Calu3 (cell line): ENCODE results near the gene EHF. TPM values are rescaled to one million over a fixed set of nuclear protein-coding genes. Genes with fewer than 3 reads are reported as not detected.

Source experiments
- BruUV-seq: library from RNA; stranded (reverse); fragments of 400-500 nt; replicated peaks from 2 replicates; lab custom pipeline; 2021; lab: Mats Ljungman, UMichigan
- CTCF ChIA-PET: fragments of 300-600 bp; sonication (Branson Sonifier 250); formaldehyde crosslinking; loops from one replicate; lab custom pipeline; 2022; ENCODE audit warnings: antibody characterized with exemption; lab: Charles Lee
- DNase-seq: peaks from one replicate; pipeline ENCODE4 v3.0.0; 2022
- H3K27ac Mint-ChIP-seq: one replicate; pipeline ENCODE4 v1.8.0; 2022; ENCODE audit warnings: mixed read lengths; ENCODE audit not compliant: unreplicated experiment
- H3K27me3 Mint-ChIP-seq: one replicate; pipeline ENCODE4 v1.8.0; 2022; ENCODE audit warnings: mixed read lengths; ENCODE audit not compliant: unreplicated experiment
- H3K36me3 Mint-ChIP-seq: one replicate; pipeline ENCODE4 v1.8.0; 2022; ENCODE audit warnings: mild to moderate bottlenecking, moderate library complexity, mixed read lengths; ENCODE audit not compliant: insufficient read depth, unreplicated experiment
- H3K4me1 Mint-ChIP-seq: one replicate; pipeline ENCODE4 v1.8.0; 2022; ENCODE audit warnings: mild to moderate bottlenecking, low read depth, mixed read lengths; ENCODE audit not compliant: unreplicated experiment
- H3K4me3 Mint-ChIP-seq: one replicate; pipeline ENCODE4 v1.8.0; 2022; ENCODE audit warnings: mild to moderate bottlenecking, low read depth, moderate library complexity, mixed read lengths; ENCODE audit not compliant: unreplicated experiment
- H3K9me3 Mint-ChIP-seq: one replicate; pipeline ENCODE4 v1.8.0; 2022; ENCODE audit warnings: low read depth, mixed read lengths; ENCODE audit not compliant: unreplicated experiment
- CTCF ChIP-seq: fragments of 200-600 bp; IDR thresholded peaks from one replicate; pipeline ENCODE4 v1.8.0; 2022; ENCODE audit warnings: antibody characterized with exemption; ENCODE audit not compliant: unreplicated experiment
- intact Hi-C: fragments of 100-400 bp; cut with micrococcal nuclease; formaldehyde crosslinking; loops from one replicate; pipeline ENCODE4 v1.10.0; 2022; ENCODE audit not compliant: unreplicated experiment
- total RNA-seq: library from RNA; stranded (reverse); gene quantifications from 2 replicates; pipeline ENCODE4 v1.2.3, GENCODE V29; 2022

The EHF gene
- total RNA-seq, 1 experiment from 2014 or later, result 286 TPM

- no peak overlapping the region for H3K27ac Mint-ChIP-seq
- no peaks in the 10 kb centered on the region for H3K27me3 Mint-ChIP-seq
- no peaks in the 10 kb centered on the region for H3K9me3 Mint-ChIP-seq
- H3K4me3 Mint-ChIP-seq, result no peak overlapping the region
- CTCF ChIA-PET, result interaction anchor here (1.5 kb wide), 1 partner anchor 15 kb away, joined by 4 read pairs; no protein-coding TSS in a partner anchor
- intact Hi-C loops, result no loop called here
- no TSS peak for BruUV-seq
- H3K36me3 Mint-ChIP-seq, result peaks cover 13% of the 10 kb centered on the region
- TF ChIP-seq CTCF, result no peak
- DNase-seq, result no peak
- H3K4me1 Mint-ChIP-seq, result peaks cover 50% of the 10 kb centered on the region
Measured at GRCh38 chr11:34616086-34616485, 4.8 kb upstream of the EHF start.

- peaks cover 21% of the 10 kb centered on the region for H3K36me3 Mint-ChIP-seq
- BruUV-seq, result no TSS peak
- H3K27me3 Mint-ChIP-seq, result no peaks in the 10 kb centered on the region
- CTCF ChIA-PET, result no interaction called here
- H3K4me3 Mint-ChIP-seq, result no peak overlapping the region
- intact Hi-C loops, result no loop called here
- no peak overlapping the region for H3K27ac Mint-ChIP-seq
- peaks cover 50% of the 10 kb centered on the region for H3K4me1 Mint-ChIP-seq
- H3K9me3 Mint-ChIP-seq, result no peaks in the 10 kb centered on the region
- no peak for TF ChIP-seq CTCF
- DNase-seq, result no peak
Measured at GRCh38 chr11:34616830-34617504, 3.9 kb upstream of the EHF start.

GRCh38 chr11:34618406-34618805 is 2.5 kb upstream of the EHF start:
- intact Hi-C loops, result no loop called here
- no peak for DNase-seq
- BruUV-seq, result no TSS peak
- CTCF ChIA-PET, result interaction anchor here (0.6 to 1.0 kb wide), 2 partner anchors 12 to 208 kb away, joined by 3 read pairs; no protein-coding TSS in a partner anchor
- H3K9me3 Mint-ChIP-seq, result no peaks in the 10 kb centered on the region
- H3K27me3 Mint-ChIP-seq, result no peaks in the 10 kb centered on the region
- TF ChIP-seq CTCF, result no peak
- no peak overlapping the region for H3K4me3 Mint-ChIP-seq
- no peak overlapping the region for H3K27ac Mint-ChIP-seq
- peaks cover 40% of the 10 kb centered on the region for H3K4me1 Mint-ChIP-seq
- H3K36me3 Mint-ChIP-seq, result peaks cover 36% of the 10 kb centered on the region

- Mint-ChIP-seq H3K4me3 (peak overlapping the region; percentile 91), H3K27me3 (no peaks in the 10 kb centered on the region), H3K4me1 (peaks cover 36% of the 10 kb centered on the region), H3K36me3 (peaks cover 43% of the 10 kb centered on the region), H3K27ac (no peak overlapping the region), H3K9me3 (no peaks in the 10 kb centered on the region)
- BruUV-seq, result no TSS peak
- intact Hi-C loops, result no loop called here
- no peak for TF ChIP-seq CTCF
- CTCF ChIA-PET, result interaction anchor here (1.0 kb wide), 1 partner anchor 13 kb away, joined by 3 read pairs; no protein-coding TSS in a partner anchor
- no peak for DNase-seq
Measured at GRCh38 chr11:34619062-34619516, 1.8 kb upstream of the EHF start.
